Esophagus squamous epithelium (tissue), 5 donors: ENCODE data around the gene TP63. TPM values are rescaled to one million over a fixed set of nuclear protein-coding genes. Genes with fewer than 3 reads are reported as not detected.

Experiments used
- DNase-seq: peaks from one replicate; lab custom pipeline; 2025; lab: John Stamatoyannopoulos, UW
- H3K27ac ChIP-seq, 4 donors: fragments of 200-600 bp; sonication (generic); one replicate each; pipeline ENCODE4 v1.5.1; 2016 to 2019; ENCODE audit warnings: mild to moderate bottlenecking in 1 of 4
- H3K27me3 ChIP-seq, 4 donors: fragments of 200-600 bp; sonication (generic); 1 replicate in 3 of 4; 2 replicates in 1 of 4; pipeline versions ENCODE4 v1.5.1 to v1.6.0; 2017 to 2021; ENCODE audit warnings: antibody characterized with exemption in 1 of 4
- H3K36me3 ChIP-seq, 3 donors: fragments of 200-600 bp; sonication (generic); one replicate each; pipeline ENCODE4 v1.5.1; 2016 to 2019
- H3K4me1 ChIP-seq, 3 donors: fragments of 200-600 bp; sonication (generic); one replicate each; pipeline ENCODE4 v1.5.1; 2017 to 2019
- H3K4me3 ChIP-seq, 4 donors: fragments of 200-600 bp; sonication (generic); 1 replicate in 3 of 4; 2 replicates in 1 of 4; pipeline ENCODE4 v1.5.1; 2016 to 2019; ENCODE audit warnings: mild to moderate bottlenecking in 2 of 4, moderate library complexity in 1 of 4
- H3K9me3 ChIP-seq, 3 donors: fragments of 200-600 bp; sonication (generic); one replicate each; pipeline ENCODE4 v1.5.1; 2016 to 2019
- POLR2A ChIP-seq, 4 donors: fragments of 450-650 bp; IDR thresholded peaks; one replicate each; pipeline ENCODE4 v1.6.1; 2017; ENCODE audit warnings: antibody characterized with exemption in 4 of 4, mild to moderate bottlenecking in 4 of 4, moderate library complexity in 3 of 4
- WGBS, 2 donors: methylation state at CpG; one replicate each; pipeline ENCODE4 v1.1.5; 2018; 5-methylcytosine and 5-hydroxymethylcytosine counted together
- intact Hi-C: fragments of 100-400 bp; cut with DNase I; formaldehyde crosslinking; loops from one replicate; pipeline ENCODE4 v1.15.0; 2022
- total RNA-seq, 4 donors: library from RNA; depleted of rRNA; stranded (reverse); fragments of >200 nt; gene quantifications; one replicate each; pipeline ENCODE4 v1.1.0, GENCODE V29; 2016
- TF ChIP-seq, protein P1 (sequence below), 6 experiments: fragments of 450-650 bp in 4 of 6; fragments of 200-600 bp in 2 of 6; sonication (generic) in 2 of 6; IDR thresholded peaks; one replicate each; pipeline ENCODE4 v1.5.1; 2016 to 2019; ENCODE audit warnings: antibody characterized with exemption in 6 of 6, mild to moderate bottlenecking in 4 of 6, moderate library complexity in 4 of 6
- donor health status: DM: yes; HTN: yes; CAD: no.

The TP63 gene
- total RNA-seq, 4 donors from 2014 or later, result 111 to 162 (median 137) TPM

GRCh38 chr3:189625572-189625971 is 5.6 kb upstream of the TP63 start:
- H3K36me3 ChIP-seq, result no peaks in the 10 kb centered on the region
- TF ChIP-seq, protein P1, sequence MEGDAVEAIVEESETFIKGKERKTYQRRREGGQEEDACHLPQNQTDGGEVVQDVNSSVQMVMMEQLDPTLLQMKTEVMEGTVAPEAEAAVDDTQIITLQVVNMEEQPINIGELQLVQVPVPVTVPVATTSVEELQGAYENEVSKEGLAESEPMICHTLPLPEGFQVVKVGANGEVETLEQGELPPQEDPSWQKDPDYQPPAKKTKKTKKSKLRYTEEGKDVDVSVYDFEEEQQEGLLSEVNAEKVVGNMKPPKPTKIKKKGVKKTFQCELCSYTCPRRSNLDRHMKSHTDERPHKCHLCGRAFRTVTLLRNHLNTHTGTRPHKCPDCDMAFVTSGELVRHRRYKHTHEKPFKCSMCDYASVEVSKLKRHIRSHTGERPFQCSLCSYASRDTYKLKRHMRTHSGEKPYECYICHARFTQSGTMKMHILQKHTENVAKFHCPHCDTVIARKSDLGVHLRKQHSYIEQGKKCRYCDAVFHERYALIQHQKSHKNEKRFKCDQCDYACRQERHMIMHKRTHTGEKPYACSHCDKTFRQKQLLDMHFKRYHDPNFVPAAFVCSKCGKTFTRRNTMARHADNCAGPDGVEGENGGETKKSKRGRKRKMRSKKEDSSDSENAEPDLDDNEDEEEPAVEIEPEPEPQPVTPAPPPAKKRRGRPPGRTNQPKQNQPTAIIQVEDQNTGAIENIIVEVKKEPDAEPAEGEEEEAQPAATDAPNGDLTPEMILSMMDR (IDR thresholded peaks at IDR 0.05), result no peak

GRCh38 chr3:189626286-189626685 is 4.9 kb upstream of the TP63 start:
- no peak overlapping the region for H3K4me3 ChIP-seq
- peaks cover 0 to 8% (median 0%) of the 10 kb centered on the region in 3 donors for H3K4me1 ChIP-seq
- no peaks in the 10 kb centered on the region for H3K27me3 ChIP-seq
- H3K36me3 ChIP-seq, result no peaks in the 10 kb centered on the region
- no peak for DNase-seq
- intact Hi-C loops, result no loop called here
- WGBS, 2 donors, result 80 to 89% methylated on average over 1 of the region's 1 CpG
- TF ChIP-seq, protein P1 (IDR thresholded peaks at IDR 0.05), result no peak
- no peak for TF ChIP-seq POLR2A (IDR thresholded peaks at IDR 0.05)
- no peaks in the 10 kb centered on the region for H3K9me3 ChIP-seq
- H3K27ac ChIP-seq, result no peak overlapping the region

More at GRCh38 chr3:189625572-189625971, 5.6 kb upstream of the TP63 start:
- Histone ChIP-seq H3K4me3 (no peak overlapping the region), H3K4me1 (peaks cover 0 to 8% (median 0%) of the 10 kb centered on the region in 3 donors), H3K9me3 (no peaks in the 10 kb centered on the region), H3K27me3 (no peaks in the 10 kb centered on the region), H3K27ac (no peak overlapping the region)
- no peak for DNase-seq
- WGBS, 2 donors, result 13 to 19% methylated on average over 2 of the region's 2 CpGs
- intact Hi-C loops, result no loop called here

- H3K27ac ChIP-seq, result no peak overlapping the region
- no peaks in the 10 kb centered on the region for H3K27me3 ChIP-seq
- H3K4me1 ChIP-seq, result peaks cover 0 to 8% (median 0%) of the 10 kb centered on the region in 3 donors
- intact Hi-C loops, result no loop called here
- TF ChIP-seq POLR2A (IDR thresholded peaks at IDR 0.05), result no peak
- TF ChIP-seq, protein P1 (IDR thresholded peaks at IDR 0.05), result no peak
- no peaks in the 10 kb centered on the region for H3K36me3 ChIP-seq
- no peak for DNase-seq
- no peaks in the 10 kb centered on the region for H3K9me3 ChIP-seq
- 32 to 61% methylated on average over 3 of the region's 3 CpGs for WGBS, 2 donors
- H3K4me3 ChIP-seq, result no peak overlapping the region
These were observed 1.3 kb upstream of the TP63 start for GRCh38 chr3:189629803-189630455.

DNA sequence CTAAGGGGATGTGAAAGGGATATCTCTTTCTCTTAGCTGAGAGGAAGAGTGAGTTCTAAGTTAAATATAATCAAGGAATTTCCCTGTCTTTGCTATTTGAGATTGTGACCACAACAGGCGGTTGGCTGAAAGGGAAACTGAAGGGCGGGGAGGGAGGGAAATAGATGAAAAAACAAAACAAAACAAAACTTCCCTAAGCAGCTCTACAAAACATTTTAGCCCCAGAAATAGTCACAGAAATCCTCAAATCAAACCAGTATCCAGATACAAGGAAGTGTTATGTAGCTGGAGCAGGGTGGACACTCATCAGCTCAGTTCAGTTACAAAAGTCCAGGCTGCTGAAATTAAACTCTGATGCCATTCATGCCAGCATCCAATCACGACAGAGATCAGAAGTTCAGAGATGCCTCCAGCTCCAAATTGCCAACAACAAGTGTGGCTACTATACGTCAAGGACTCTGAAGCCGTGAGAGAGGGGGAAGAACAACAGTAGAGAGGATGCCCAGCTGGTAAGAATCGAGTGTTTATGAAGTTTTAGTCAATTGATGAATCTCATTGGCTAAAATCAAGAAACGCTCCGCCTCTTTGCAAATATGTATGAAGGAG is 319 bp upstream of the TP63 start:
- H3K27me3 ChIP-seq, result no peaks in the 10 kb centered on the region
- peak overlapping the region in 1 of 4 donors; percentile 0 for H3K27ac ChIP-seq
- H3K4me3 ChIP-seq, result peak overlapping the region in 1 of 4 donors; percentile 32

GRCh38 chr3:189631409-189631808 is 220 bp downstream of the TP63 start:
- 86 to 90% methylated on average over 6 of the region's 6 CpGs for WGBS, 2 donors
- H3K27ac ChIP-seq, result no peak overlapping the region
- DNase-seq, result no peak
- H3K4me3 ChIP-seq, result no peak overlapping the region
- no peaks in the 10 kb centered on the region for H3K36me3 ChIP-seq
- H3K4me1 ChIP-seq, result peaks cover 0 to 8% (median 0%) of the 10 kb centered on the region in 3 donors
- intact Hi-C loops, result no loop called here
- no peaks in the 10 kb centered on the region for H3K27me3 ChIP-seq
- TF ChIP-seq, protein P1 (IDR thresholded peaks at IDR 0.05), result no peak
- TF ChIP-seq POLR2A (IDR thresholded peaks at IDR 0.05), result no peak
- no peaks in the 10 kb centered on the region for H3K9me3 ChIP-seq

More for the DNA sequence above, 319 bp upstream of the TP63 start:
- no peaks in the 10 kb centered on the region for H3K36me3 ChIP-seq
- no peak for TF ChIP-seq POLR2A (IDR thresholded peaks at IDR 0.05)
- TF ChIP-seq, protein P1 (IDR thresholded peaks at IDR 0.05), result no peak
- H3K4me1 ChIP-seq, result peaks cover 0 to 8% (median 0%) of the 10 kb centered on the region in 3 donors
- DNase-seq, result no peak
- WGBS, 2 donors, result 56 to 73% methylated on average over 8 of the region's 8 CpGs
- H3K9me3 ChIP-seq, result no peaks in the 10 kb centered on the region
- intact Hi-C loops, result no loop called here
